LNCaP clone FGC (cell line): ENCODE data around the gene ZNF273.
"Not testable (repeated sequence)": the region's sequence is repeated elsewhere in the genome, so short reads cannot be mapped to it uniquely, and the experiment has no call there.

ENCODE experiments used
- DNase-seq: peaks from one replicate; pipeline ENCODE4 v3.0.0-alpha.2; 2011; ENCODE audit warnings: low read depth
- H3K4me3 ChIP-seq: 2 replicates; pipeline ENCODE4 v1.5.1; 2011; ENCODE audit warnings: mild to moderate bottlenecking, low read depth, low read length, control low read depth
- TF ChIP-seq, protein P1 (sequence below): IDR thresholded peaks from 2 replicates; pipeline ENCODE4 v1.5.1; 2012; ENCODE audit warnings: mild to moderate bottlenecking; ENCODE audit not compliant: control insufficient read depth, insufficient read depth; ENCODE audit errors: extremely low read depth

Gene ZNF273

DNA sequence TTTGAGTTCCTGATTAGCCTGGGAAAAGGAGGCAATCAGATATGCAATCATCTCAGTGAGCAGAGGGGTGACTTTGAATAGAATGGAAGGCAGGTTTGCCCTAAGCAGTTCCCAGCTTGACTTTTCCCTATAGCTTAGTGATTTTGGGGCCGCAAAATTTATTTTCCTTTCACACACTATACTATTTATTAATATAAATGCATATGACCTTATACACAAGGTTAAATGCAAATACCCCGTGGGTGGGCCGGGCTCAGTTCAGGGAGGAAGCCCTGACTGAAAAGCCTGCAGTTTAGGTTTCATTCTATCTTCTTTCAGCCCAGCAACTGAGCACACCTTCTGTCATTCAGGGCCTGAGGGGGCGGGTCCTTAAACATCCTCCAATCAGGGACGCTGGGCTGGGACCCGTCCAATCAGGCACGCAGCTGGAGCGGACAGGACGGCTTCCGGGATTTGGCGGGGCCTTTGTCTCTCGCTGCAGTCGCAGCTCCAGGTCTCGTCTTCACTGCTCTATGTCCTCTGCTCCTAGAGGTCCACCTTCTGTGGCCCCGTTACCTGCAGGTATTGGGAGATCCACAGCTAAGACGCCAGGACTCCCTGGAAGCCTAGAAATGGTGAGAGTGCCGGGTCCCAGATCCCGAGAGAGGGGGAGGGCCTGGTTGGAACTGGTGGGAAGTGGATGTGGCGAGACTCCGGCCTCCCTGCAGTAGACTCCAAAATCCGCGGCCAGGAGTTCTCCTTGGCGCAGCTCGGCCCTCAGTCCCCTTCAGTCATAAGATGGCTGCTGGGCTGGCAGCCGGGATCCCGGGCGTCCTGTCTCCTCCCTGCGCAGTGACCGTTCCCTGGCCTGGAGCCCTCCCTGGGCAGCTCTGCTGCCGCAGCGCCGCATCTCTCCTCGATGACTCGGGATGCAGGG lies at the start of gene ZNF273:
Gene ZNF273, plus strand, starts transcription at position 468 of the 916 bp plus-strand sequence. Its CDS starts 45 bp downstream, at position 513.
- H3K4me3 ChIP-seq = peak within 1 kb of the TSS; percentile 95
- TF ChIP-seq, protein P1, sequence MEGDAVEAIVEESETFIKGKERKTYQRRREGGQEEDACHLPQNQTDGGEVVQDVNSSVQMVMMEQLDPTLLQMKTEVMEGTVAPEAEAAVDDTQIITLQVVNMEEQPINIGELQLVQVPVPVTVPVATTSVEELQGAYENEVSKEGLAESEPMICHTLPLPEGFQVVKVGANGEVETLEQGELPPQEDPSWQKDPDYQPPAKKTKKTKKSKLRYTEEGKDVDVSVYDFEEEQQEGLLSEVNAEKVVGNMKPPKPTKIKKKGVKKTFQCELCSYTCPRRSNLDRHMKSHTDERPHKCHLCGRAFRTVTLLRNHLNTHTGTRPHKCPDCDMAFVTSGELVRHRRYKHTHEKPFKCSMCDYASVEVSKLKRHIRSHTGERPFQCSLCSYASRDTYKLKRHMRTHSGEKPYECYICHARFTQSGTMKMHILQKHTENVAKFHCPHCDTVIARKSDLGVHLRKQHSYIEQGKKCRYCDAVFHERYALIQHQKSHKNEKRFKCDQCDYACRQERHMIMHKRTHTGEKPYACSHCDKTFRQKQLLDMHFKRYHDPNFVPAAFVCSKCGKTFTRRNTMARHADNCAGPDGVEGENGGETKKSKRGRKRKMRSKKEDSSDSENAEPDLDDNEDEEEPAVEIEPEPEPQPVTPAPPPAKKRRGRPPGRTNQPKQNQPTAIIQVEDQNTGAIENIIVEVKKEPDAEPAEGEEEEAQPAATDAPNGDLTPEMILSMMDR = no peak
- DNase-seq = peak; percentile 78

- H3K4me3 ChIP-seq = no peak overlapping the region
- TF ChIP-seq, protein P1 = no peak
- DNase-seq = no peak
Measured at GRCh38 chr7:64853679-64854078, 49.4 kb upstream of the ZNF273 start.

DNA sequence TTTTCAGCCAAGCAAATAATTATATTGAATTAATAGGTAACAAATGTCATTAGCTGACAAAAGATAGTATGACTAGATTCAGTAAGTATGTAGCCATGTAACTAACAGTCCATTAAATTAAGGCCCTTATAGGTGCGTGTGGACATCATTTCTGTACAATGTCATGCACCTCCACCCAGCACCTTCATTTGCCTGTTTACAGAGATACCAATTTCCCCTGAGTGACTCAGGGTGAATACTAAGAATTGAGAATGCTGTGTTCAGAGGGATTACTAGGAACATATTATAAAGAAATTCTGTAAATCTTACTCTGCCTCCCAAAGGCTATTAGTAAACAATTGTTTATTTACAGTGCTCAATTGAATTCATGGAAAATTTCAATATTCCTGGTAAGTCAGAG lies 48.1 kb upstream of the ZNF273 start:
- DNase-seq = no peak
- no peak overlapping the region for H3K4me3 ChIP-seq
- TF ChIP-seq, protein P1 = no peak

GRCh38 chr7:64863021-64863420 lies 40.1 kb upstream of the ZNF273 start:
- H3K4me3 ChIP-seq = no peak overlapping the region
- TF ChIP-seq, protein P1 = no peak
- no peak for DNase-seq

DNA sequence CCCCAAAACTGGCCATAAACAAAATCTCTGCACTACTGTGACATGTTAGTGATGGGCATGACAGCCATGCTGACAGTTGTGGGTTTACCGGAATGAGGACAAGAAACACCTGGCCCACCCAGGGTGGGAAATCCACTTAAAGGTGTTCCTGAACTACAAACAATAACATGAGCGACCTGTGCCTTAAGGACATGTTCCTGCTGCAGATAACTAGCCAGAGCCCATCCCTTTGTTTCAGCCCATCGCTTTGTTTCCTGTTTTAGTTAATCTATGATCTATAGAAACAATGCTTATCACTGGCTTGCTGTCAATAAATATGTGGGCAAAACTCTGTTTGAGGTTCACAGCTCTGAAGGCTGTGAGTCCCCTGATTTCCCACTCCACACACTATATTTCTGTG lies 39.5 kb upstream of the ZNF273 start:
- not testable (repeated sequence) for H3K4me3 ChIP-seq, DNase-seq

DNA sequence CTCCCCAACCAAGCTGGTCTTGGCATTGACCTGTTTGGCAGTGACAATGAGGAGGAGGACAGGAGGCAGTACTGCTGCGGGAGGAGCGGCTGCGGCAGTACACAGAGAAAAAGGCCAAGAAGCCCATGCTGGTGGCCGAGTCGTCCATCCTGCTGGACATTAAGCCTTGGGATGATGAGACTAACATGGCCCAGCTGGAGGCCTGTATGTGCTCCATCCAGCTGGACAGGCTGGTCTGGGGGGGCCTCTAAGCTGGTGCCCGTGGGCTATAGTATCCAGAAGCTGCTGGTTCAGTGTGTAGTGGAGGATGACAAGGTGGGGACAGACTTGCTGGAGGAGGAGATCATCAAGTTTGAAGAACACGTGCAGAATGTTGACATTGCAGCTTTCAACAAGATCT lies 39.1 kb upstream of the ZNF273 start:
- TF ChIP-seq, protein P1 = no peak
- no peak for DNase-seq
- no peak overlapping the region for H3K4me3 ChIP-seq

DNA sequence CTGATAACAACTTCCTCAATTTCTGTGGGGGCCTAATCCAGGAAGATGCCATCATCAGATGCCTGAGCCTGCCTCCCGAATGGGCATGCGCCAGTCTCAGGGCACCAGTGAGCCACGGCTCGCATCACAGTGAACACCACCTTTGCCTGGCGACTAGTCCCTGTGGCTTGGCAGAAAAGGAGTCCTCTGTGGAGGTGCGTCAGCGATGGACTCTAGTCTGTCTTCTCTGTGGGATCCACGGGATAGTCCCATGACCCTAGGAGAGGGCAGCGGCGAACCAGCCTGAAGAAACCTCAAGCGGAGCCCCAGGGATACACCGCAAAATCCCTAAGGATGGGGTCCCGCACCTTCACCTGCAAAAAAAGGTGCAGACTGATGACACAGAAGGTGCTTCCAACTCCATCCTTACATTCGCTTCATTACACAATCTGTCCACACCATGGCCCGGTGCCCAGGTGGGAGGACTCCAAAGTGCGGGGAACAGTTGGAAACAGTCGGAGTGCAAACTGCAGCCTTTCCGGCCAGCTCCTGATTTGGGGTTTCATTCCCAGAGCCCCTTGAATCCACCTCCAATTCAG lies 35.1 kb upstream of the ZNF273 start:
- no peak overlapping the region for H3K4me3 ChIP-seq
- TF ChIP-seq, protein P1 = no peak
- no peak for DNase-seq
